Muscle of back (tissue), 11 donors: ENCODE measurements around the gene ZBTB6. TPM values are rescaled to one million over a fixed set of nuclear protein-coding genes. Genes with fewer than 3 reads are reported as not detected.
"Not testable (repeated sequence)": the region's sequence is repeated elsewhere in the genome, so short reads cannot be mapped to it uniquely, and the experiment has no call there.

Source experiments
- DNase-seq, 3 donors: peaks; one replicate each; pipeline versions ENCODE4 v3.0.0 to v3.0.0-alpha.2; 2013
- polyA plus RNA-seq, 10 donors: library from polyadenylated mRNA; unstranded; fragments of 120-200 nt; gene quantifications; one replicate each; pipeline ENCODE4 v1.2.1, GENCODE V29; 2013; ENCODE audit not compliant: insufficient read length in 10 of 10

Gene ZBTB6
- polyA plus RNA-seq, 10 donors: 9.1 to 13.7 (median 10.8) TPM

GRCh38 chr9:122930541-122931225, 17.6 kb upstream of the ZBTB6 start:
- DNase-seq: peak in 1 of 3 donors; percentile 5

- DNase-seq: no peak
Measured at GRCh38 chr9:122929796-122930354, 16.8 kb upstream of the ZBTB6 start.

GRCh38 chr9:122923947-122924346, 10.8 kb upstream of the ZBTB6 start:
- DNase-seq: no peak

GRCh38 chr9:122922713-122923112, 9.6 kb upstream of the ZBTB6 start:
- no peak for DNase-seq

- no peak for DNase-seq
Measured at GRCh38 chr9:122918310-122918709, 5.2 kb upstream of the ZBTB6 start.

- DNase-seq: no peak
Measured at GRCh38 chr9:122912671-122912963, 506 bp downstream of the ZBTB6 start.

GRCh38 chr9:122906122-122906521, 7.0 kb downstream of the ZBTB6 start:
- not testable (repeated sequence) for DNase-seq

GRCh38 chr9:122904823-122905710, 8.1 kb downstream of the ZBTB6 start, which contains the start of gene RC3H2:
RC3H2 (minus strand) TSS chr9:122905359; CDS start chr9:122897509, 7,850 bp downstream.
- DNase-seq: peak; percentile 99 to 100 (median 100)

GRCh38 chr9:122904466-122904822, 8.7 kb downstream of the ZBTB6 start:
- DNase-seq: peak in 1 of 3 donors; percentile 8

GRCh38 chr9:122900791-122901190, 12.3 kb downstream of the ZBTB6 start:
- peak in 1 of 3 donors; percentile 3 for DNase-seq

GRCh38 chr9:122897969-122898368, 15.2 kb downstream of the ZBTB6 start:
- DNase-seq: no peak

GRCh38 chr9:122888480-122888879, 24.6 kb downstream of the ZBTB6 start:
- DNase-seq: no peak

- DNase-seq: no peak
Measured at GRCh38 chr9:122883125-122883524, 30.0 kb downstream of the ZBTB6 start.

GRCh38 chr9:122879443-122879842, 33.7 kb downstream of the ZBTB6 start:
- no peak for DNase-seq

GRCh38 chr9:122875523-122875922, 37.6 kb downstream of the ZBTB6 start:
- DNase-seq: no peak

GRCh38 chr9:122867276-122867675, 45.8 kb downstream of the ZBTB6 start:
- not testable (repeated sequence) for DNase-seq

- DNase-seq: no peak
Measured at GRCh38 chr9:122866079-122866478, 47.0 kb downstream of the ZBTB6 start.

GRCh38 chr9:122865300-122865699, 47.8 kb downstream of the ZBTB6 start:
- DNase-seq: no peak

- DNase-seq: no peak
Measured at GRCh38 chr9:122863407-122863806, 49.7 kb downstream of the ZBTB6 start.

GRCh38 chr9:122860319-122861142, 52.6 kb downstream of the ZBTB6 start:
- no peak for DNase-seq
